Stimulated activated CD4-positive, alpha-beta T cell treated with anti-CD3 and anti-CD28 coated beads, TNF-alpha, amount 100 ng/mL, for 48 hours (primary cell): Measurements from ENCODE around the gene ABCC3.

Source experiments
- DNase-seq, 3 donors: peaks; one replicate each; pipeline ENCODE4 v3.0.0-alpha.2; 2020; ENCODE audit warnings: low read depth in 3 of 3

Gene ABCC3

DNA sequence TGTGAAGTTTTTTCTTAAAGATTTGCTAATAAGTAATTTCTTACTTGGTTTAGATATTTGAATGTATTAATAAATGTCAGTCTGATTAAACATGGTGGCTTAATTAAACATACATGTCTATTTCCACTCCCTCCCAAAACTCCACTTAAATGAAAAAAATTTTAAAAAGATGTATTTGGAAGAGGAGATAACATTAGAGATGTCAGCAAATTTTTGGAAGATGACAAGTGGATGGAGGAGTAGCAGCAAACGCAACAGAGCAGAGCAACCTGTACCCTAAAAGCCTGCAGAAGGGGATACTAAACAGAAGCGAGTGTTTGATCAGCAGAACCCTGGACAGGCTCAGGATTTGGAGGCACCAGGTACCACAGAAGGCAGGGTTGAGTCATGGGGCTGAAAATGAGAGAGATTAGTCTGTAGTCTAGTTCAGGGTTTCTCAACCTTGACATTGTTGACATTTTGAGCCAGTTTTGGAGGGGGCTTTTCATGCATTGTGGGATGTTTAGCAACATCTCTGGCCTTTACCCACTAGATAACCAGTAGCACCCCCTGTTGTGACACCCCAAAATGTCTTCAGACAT lies 102.5 kb downstream of the ABCC3 start:
- DNase-seq, result no peak

DNA sequence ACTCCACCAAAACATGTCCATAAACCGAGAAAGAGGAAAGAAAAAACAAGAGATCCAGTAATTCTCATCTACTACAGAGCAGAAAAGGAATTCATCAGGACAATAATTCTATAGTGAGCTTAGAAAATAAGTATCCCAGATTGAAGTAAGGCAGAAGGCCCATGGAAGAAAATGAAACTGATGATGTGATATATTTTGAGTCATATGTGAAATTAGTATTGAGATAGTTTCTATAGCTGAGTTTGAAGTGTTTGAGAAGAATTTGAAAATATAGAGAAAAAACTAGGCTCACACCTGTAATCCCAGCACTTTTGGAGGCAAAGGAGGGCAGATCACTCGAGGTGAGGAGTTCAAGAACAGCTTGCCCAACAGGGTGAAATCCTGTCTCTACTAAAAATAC lies 104.4 kb downstream of the ABCC3 start:
- no peak for DNase-seq
